Measurements from ENCODE around the gene PCNA.
A peak's percentile ranks its signal among the peaks of the same experiment; 100 is the strongest.
"Not testable (repeated sequence)": the region's sequence is repeated elsewhere in the genome, so short reads cannot be mapped to it uniquely, and the experiment has no call there.

Gene PCNA

GRCh38 chr20:5141615-5142014 lies 21.9 kb upstream of the PCNA start:
- DNase-seq, result no peak

GRCh38 chr20:5140195-5140594 lies 20.4 kb upstream of the PCNA start:
- no peak for DNase-seq

- DNase-seq, result no peak
These were observed 16.3 kb upstream of the PCNA start for GRCh38 chr20:5136096-5136495.

GRCh38 chr20:5135363-5136012 lies 15.7 kb upstream of the PCNA start:
- no peak for DNase-seq

GRCh38 chr20:5133998-5134397 lies 14.2 kb upstream of the PCNA start:
- no peak for DNase-seq

- no peak for DNase-seq
These were observed 11.7 kb upstream of the PCNA start for GRCh38 chr20:5131502-5131901.

- DNase-seq, result no peak
These were observed 9.1 kb upstream of the PCNA start for GRCh38 chr20:5128886-5129285.

- DNase-seq, result no peak
These were observed 8.2 kb upstream of the PCNA start for GRCh38 chr20:5127859-5128424.

GRCh38 chr20:5127204-5127858 lies 7.6 kb upstream of the PCNA start:
- peak; percentile 63 for DNase-seq

GRCh38 chr20:5126512-5127203 lies 6.9 kb upstream of the PCNA start, which contains the start of gene CDS2:
Gene CDS2 (plus strand): TSS chr20:5127008. CDS start chr20:5127093, 85 bp downstream.
- DNase-seq, result peak; percentile 100

- DNase-seq, result no peak
These were observed 3.1 kb upstream of the PCNA start for GRCh38 chr20:5122873-5123260.

GRCh38 chr20:5120185-5120476 lies 373 bp upstream of the PCNA start:
- no peak for DNase-seq

GRCh38 chr20:5119143-5119434 lies 669 bp downstream of the PCNA start:
- DNase-seq, result no peak

GRCh38 chr20:5118220-5119142 lies 1.3 kb downstream of the PCNA start:
- DNase-seq, result no peak

GRCh38 chr20:5116875-5117274 lies 2.9 kb downstream of the PCNA start:
- no peak for DNase-seq

- DNase-seq, result no peak
These were observed 5.4 kb downstream of the PCNA start for GRCh38 chr20:5114403-5114802.

GRCh38 chr20:5113615-5113986 lies 6.2 kb downstream of the PCNA start:
- DNase-seq, result no peak

GRCh38 chr20:5109276-5109675 lies 10.5 kb downstream of the PCNA start:
- no peak for DNase-seq

- no peak for DNase-seq
These were observed 15.3 kb downstream of the PCNA start for GRCh38 chr20:5104479-5104878.

- peak; percentile 76 for DNase-seq
These were observed 18.9 kb downstream of the PCNA start for GRCh38 chr20:5100684-5101347.

GRCh38 chr20:5099909-5100308 lies 19.8 kb downstream of the PCNA start:
- DNase-seq, result not testable (repeated sequence)

GRCh38 chr20:5099009-5099408 lies 20.7 kb downstream of the PCNA start:
- not testable (repeated sequence) for DNase-seq

- no peak for DNase-seq
These were observed 23.3 kb downstream of the PCNA start for GRCh38 chr20:5096463-5096862.
